K562 (cell line): Measurements from ENCODE around the gene LIMS1.

ENCODE experiments used
- CEBPB ChIP-seq: fragments of 450-650 bp; IDR thresholded peaks from 2 replicates; pipeline ENCODE4 v1.6.1; 2016; ENCODE audit warnings: missing genetic modification characterization, missing compliant biosample characterization
- CTCF ChIP-seq, 3 experiments: IDR thresholded peaks in 2 of 3; conservative IDR thresholded peaks in 1 of 3; 2 replicates each; pipeline ENCODE4 v1.5.1; 2011 to 2012; ENCODE audit warnings: low read length in 3 of 3, mild to moderate bottlenecking in 3 of 3, control low read depth in 2 of 3, improper control_type of control experiment in 1 of 3, inconsistent platforms in 1 of 3, low read depth in 1 of 3, mixed read lengths in 1 of 3, moderate library complexity in 1 of 3; ENCODE audit not compliant: insufficient read depth in 2 of 3
- FOS ChIP-seq: IDR thresholded peaks from 3 replicates; pipeline ENCODE4 v1.6.1; 2011; ENCODE audit not compliant: insufficient read length; ENCODE audit errors: extremely low read depth
- HNRNPK ChIP-seq: fragments of 200-400 bp; formaldehyde crosslinking; IDR thresholded peaks from one replicate; pipeline ENCODE4 v1.6.1; 2018; ENCODE audit warnings: mild to moderate bottlenecking, low read depth, low read length; ENCODE audit not compliant: poor library complexity, severe bottlenecking
- KDM5B ChIP-seq: fragments of 200-600 bp; sonication (generic); IDR thresholded peaks from 2 replicates; pipeline ENCODE4 v1.6.1; 2012; ENCODE audit warnings: low read depth, mild to moderate bottlenecking, moderate library complexity, low read length, control low read depth, inconsistent platforms; ENCODE audit not compliant: insufficient replicate concordance
- MAX ChIP-seq: sonication (generic); formaldehyde crosslinking; IDR thresholded peaks from 2 replicates; pipeline ENCODE4 v1.9.0; 2022; ENCODE audit warnings: mild to moderate bottlenecking, missing genetic modification reagents
- MYC ChIP-seq, 2 experiments: fragments of 250-450 bp in 1 of 2; sonication (Bioruptor Pico) in 1 of 2; IDR thresholded peaks; 2 replicates each; pipeline versions ENCODE4 v1.5.1 to v1.6.1; 2012 to 2021; ENCODE audit warnings: low read depth in 2 of 2, borderline replicate concordance in 1 of 2, improper control_type of control experiment in 1 of 2, low read length in 1 of 2, mild to moderate bottlenecking in 1 of 2, moderate library complexity in 1 of 2
- PATZ1 ChIP-seq: fragments of 250-450 bp; sonication (Bioruptor Pico); IDR thresholded peaks from 2 replicates; pipeline ENCODE4 v1.5.0; 2020; ENCODE audit warnings: mild to moderate bottlenecking, borderline replicate concordance
- PCBP1 ChIP-seq: fragments of 200-400 bp; formaldehyde crosslinking; IDR thresholded peaks from 2 replicates; pipeline ENCODE4 v1.6.1; 2018; ENCODE audit warnings: mild to moderate bottlenecking, low read depth, low read length; ENCODE audit not compliant: poor library complexity, severe bottlenecking
- POU5F1 ChIP-seq: fragments of 150-350 bp; IDR thresholded peaks from 2 replicates; pipeline ENCODE4 v1.6.1; 2014; ENCODE audit warnings: borderline replicate concordance, low read length, low read depth, mild to moderate bottlenecking; ENCODE audit not compliant: partially characterized antibody
- REST ChIP-seq, 2 experiments: fragments of 450-650 bp; formaldehyde crosslinking in 1 of 2; IDR thresholded peaks; 2 replicates each; pipeline versions ENCODE4 v1.4.0 to v1.6.1; 2014 to 2020; ENCODE audit warnings: mild to moderate bottlenecking in 2 of 2, borderline replicate concordance in 1 of 2, low read depth in 1 of 2
- SIRT6 ChIP-seq: IDR thresholded peaks from one replicate; pipeline ENCODE4 v1.6.1; 2012; ENCODE audit warnings: low read depth, mild to moderate bottlenecking, control low read depth, inconsistent platforms, low read length, moderate library complexity
- TAF7 ChIP-seq: fragments of 450-650 bp; IDR thresholded peaks from 2 replicates; pipeline ENCODE4 v1.6.1; 2016; ENCODE audit warnings: missing genetic modification characterization, missing compliant biosample characterization
- ZNF561 ChIP-seq: fragments of 450-650 bp; formaldehyde crosslinking; conservative IDR thresholded peaks from 2 replicates; pipeline ENCODE4 v1.4.0; 2020; ENCODE audit warnings: mild to moderate bottlenecking, moderate library complexity

GRCh38 chr2:108719149-108720044 lies 185.1 kb downstream of the LIMS1 start, which contains the start of gene RANBP2:
- TF ChIP-seq FOS (no peak), CEBPB (no peak), SIRT6 (no peak), MAX (CRISPR knock-in tag) (peak; percentile 100), TAF7 (tag) (peak; percentile 41; the same call in 1 of the 2 replicates), CTCF (IDR thresholded peaks at IDR 0.05 in 2 of 3, conservative IDR thresholded peaks at IDR 0.05 in 1 of 3; ENCODE audit: insufficient read depth in 2 of 3, low read depth in 1 of 3, low read length in 3 of 3) (no peak), PCBP1 (no peak), REST (IDR thresholded peaks at IDR 0.05; ENCODE audit: borderline replicate concordance) (no peak), REST (CRISPR knock-in tag; IDR thresholded peaks at IDR 0.05; ENCODE audit: low read depth) (peak; percentile 73; the same call in 1 of the 2 replicates), KDM5B (peak; percentile 94), MYC (IDR thresholded peaks at IDR 0.05; ENCODE audit: low read depth, low read length) (peak; percentile 100), MYC (CRISPR knock-in tag; IDR thresholded peaks at IDR 0.05; ENCODE audit: borderline replicate concordance, low read depth) (peak; percentile 93; the same call in 1 of the 2 replicates), PATZ1 (CRISPR knock-in tag) (no peak), POU5F1 (no peak), HNRNPK (no peak), ZNF561 (CRISPR knock-in tag) (no peak)
